ENCODE data around the gene EVC2.

EVC2 gene

DNA sequence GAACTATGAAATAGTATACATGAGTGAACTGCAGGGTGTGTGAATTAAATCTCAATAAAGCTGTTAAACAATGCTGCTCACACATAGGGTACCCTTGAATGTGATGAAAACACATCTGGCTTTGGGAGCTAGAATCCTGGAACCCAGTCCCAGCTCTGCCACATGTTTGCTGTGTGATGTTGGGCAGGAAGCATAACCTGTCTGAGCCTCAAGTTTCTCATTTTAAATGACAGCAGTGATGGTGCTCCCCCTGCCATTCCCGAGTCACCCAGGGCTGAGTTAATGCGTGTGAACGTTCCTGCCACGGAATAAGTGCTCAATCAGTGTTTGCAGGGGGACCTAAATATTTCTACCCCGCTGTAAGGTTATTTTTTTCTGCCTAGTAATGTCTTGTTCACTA lies 13.6 kb upstream of the EVC2 start:
- TF ChIP-seq POLR2AphosphoS5 (IDR thresholded peaks at IDR 0.05; ENCODE audit: low read depth): no peak
- no peak for TF ChIP-seq GABPA (IDR thresholded peaks at IDR 0.05; ENCODE audit: low read depth)
- TF ChIP-seq, protein P1, sequence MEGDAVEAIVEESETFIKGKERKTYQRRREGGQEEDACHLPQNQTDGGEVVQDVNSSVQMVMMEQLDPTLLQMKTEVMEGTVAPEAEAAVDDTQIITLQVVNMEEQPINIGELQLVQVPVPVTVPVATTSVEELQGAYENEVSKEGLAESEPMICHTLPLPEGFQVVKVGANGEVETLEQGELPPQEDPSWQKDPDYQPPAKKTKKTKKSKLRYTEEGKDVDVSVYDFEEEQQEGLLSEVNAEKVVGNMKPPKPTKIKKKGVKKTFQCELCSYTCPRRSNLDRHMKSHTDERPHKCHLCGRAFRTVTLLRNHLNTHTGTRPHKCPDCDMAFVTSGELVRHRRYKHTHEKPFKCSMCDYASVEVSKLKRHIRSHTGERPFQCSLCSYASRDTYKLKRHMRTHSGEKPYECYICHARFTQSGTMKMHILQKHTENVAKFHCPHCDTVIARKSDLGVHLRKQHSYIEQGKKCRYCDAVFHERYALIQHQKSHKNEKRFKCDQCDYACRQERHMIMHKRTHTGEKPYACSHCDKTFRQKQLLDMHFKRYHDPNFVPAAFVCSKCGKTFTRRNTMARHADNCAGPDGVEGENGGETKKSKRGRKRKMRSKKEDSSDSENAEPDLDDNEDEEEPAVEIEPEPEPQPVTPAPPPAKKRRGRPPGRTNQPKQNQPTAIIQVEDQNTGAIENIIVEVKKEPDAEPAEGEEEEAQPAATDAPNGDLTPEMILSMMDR (IDR thresholded peaks at IDR 0.05; ENCODE audit: insufficient read depth, low read length): no peak
- no peak for TF ChIP-seq SPI1 (IDR thresholded peaks at IDR 0.05; ENCODE audit: borderline replicate concordance, low read depth)
- TF ChIP-seq, protein P2, sequence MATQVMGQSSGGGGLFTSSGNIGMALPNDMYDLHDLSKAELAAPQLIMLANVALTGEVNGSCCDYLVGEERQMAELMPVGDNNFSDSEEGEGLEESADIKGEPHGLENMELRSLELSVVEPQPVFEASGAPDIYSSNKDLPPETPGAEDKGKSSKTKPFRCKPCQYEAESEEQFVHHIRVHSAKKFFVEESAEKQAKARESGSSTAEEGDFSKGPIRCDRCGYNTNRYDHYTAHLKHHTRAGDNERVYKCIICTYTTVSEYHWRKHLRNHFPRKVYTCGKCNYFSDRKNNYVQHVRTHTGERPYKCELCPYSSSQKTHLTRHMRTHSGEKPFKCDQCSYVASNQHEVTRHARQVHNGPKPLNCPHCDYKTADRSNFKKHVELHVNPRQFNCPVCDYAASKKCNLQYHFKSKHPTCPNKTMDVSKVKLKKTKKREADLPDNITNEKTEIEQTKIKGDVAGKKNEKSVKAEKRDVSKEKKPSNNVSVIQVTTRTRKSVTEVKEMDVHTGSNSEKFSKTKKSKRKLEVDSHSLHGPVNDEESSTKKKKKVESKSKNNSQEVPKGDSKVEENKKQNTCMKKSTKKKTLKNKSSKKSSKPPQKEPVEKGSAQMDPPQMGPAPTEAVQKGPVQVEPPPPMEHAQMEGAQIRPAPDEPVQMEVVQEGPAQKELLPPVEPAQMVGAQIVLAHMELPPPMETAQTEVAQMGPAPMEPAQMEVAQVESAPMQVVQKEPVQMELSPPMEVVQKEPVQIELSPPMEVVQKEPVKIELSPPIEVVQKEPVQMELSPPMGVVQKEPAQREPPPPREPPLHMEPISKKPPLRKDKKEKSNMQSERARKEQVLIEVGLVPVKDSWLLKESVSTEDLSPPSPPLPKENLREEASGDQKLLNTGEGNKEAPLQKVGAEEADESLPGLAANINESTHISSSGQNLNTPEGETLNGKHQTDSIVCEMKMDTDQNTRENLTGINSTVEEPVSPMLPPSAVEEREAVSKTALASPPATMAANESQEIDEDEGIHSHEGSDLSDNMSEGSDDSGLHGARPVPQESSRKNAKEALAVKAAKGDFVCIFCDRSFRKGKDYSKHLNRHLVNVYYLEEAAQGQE (IDR thresholded peaks at IDR 0.05; ENCODE audit: insufficient replicate concordance, low read depth): no peak
- Histone ChIP-seq H3K27ac (replicated peaks) (no peak overlapping the region), H3K4me3 (replicated peaks; ENCODE audit: insufficient read depth, low read length) (no peak overlapping the region)

DNA sequence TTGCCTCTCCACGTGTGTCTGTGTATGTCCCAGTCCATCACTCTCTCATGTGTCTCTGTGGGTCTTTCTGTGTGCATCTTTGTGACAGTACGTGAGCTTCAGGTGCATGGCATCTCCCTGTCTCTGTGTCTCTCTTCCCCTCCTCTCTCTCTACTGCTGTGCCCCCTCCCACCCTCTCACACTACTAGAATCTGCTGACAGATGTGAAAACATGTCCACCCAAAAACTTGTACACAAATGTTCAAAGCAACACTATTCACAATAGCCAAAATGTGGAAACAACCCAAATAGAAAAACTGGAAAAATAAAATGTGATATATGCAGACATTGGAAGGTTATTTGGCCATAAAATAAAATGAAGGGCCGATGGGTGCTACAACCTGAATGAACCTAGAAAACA lies 12.6 kb upstream of the EVC2 start:
- DNase-seq (ENCODE audit: low read depth in 1 of 2, low spot score in 1 of 2): no peak
- no peak overlapping the region for H3K4me3 ChIP-seq (replicated peaks; ENCODE audit: insufficient read depth, low read length)
- no peaks in the 10 kb centered on the region for H3K27me3 ChIP-seq (ENCODE audit: insufficient read depth, poor library complexity, severe bottlenecking)
- no peak for TF ChIP-seq POLR2AphosphoS5 (IDR thresholded peaks at IDR 0.05; ENCODE audit: low read depth)
- TF ChIP-seq, protein P1 (IDR thresholded peaks at IDR 0.05; ENCODE audit: insufficient read depth, low read length): no peak
- TF ChIP-seq, protein P2 (IDR thresholded peaks at IDR 0.05; ENCODE audit: insufficient replicate concordance, low read depth): no peak
- TF ChIP-seq SPI1 (IDR thresholded peaks at IDR 0.05; ENCODE audit: borderline replicate concordance, low read depth): no peak
- no peak for TF ChIP-seq GABPA (IDR thresholded peaks at IDR 0.05; ENCODE audit: low read depth)
- H3K27ac ChIP-seq (replicated peaks): no peak overlapping the region

More for the DNA sequence above, 13.6 kb upstream of the EVC2 start:
- DNase-seq (ENCODE audit: low read depth in 1 of 2, low spot score in 1 of 2): no peak
- no peaks in the 10 kb centered on the region for H3K27me3 ChIP-seq (ENCODE audit: insufficient read depth, poor library complexity, severe bottlenecking)

DNA sequence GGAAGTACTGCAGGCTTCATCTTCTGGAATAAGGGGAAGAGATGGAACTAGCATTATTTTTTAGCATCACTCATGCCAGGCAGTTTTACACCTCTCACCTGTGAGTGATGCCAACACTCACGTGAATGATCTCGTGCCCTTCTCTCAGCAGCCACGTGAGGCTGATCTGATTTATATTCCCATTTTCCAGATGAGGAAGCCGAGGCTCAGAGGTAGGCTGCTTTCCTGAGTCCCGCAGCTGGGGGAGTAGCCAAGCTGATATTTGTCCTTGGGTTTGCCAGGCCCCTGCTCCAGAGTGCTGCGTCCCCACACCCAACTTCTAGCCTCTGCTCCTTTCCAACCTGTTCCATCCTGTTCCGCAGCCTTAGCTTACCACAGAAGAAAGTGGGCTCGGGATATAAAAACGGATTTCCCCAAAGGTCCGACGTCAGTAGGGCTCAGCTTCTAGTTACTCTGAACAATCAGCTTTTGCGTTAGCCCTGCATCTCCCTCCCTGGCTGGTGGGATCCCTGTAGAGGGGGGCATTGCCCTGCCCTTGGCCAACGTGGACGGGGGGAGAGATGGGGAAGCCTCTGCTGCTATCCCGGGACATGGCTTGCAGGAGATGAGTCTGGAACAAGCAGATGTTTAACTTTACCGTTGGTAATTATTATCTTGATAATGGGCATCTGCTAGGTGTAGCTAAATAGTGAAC lies 11.9 kb upstream of the EVC2 start:
- no peak overlapping the region for H3K27ac ChIP-seq (replicated peaks)
- no peak overlapping the region for H3K4me3 ChIP-seq (replicated peaks; ENCODE audit: insufficient read depth, low read length)
- DNase-seq (ENCODE audit: low read depth in 1 of 2, low spot score in 1 of 2): no peak
- no peaks in the 10 kb centered on the region for H3K27me3 ChIP-seq (ENCODE audit: insufficient read depth, poor library complexity, severe bottlenecking)
- TF ChIP-seq, protein P1 (IDR thresholded peaks at IDR 0.05; ENCODE audit: insufficient read depth, low read length): no peak
- TF ChIP-seq GABPA (IDR thresholded peaks at IDR 0.05; ENCODE audit: low read depth) (no peak), POLR2AphosphoS5 (IDR thresholded peaks at IDR 0.05; ENCODE audit: low read depth) (no peak)
- TF ChIP-seq, protein P2 (IDR thresholded peaks at IDR 0.05; ENCODE audit: insufficient replicate concordance, low read depth): no peak

All from HL-60 (cell line).